ENCODE measurements around the gene ANKRD44. TPM values are rescaled to one million over a fixed set of nuclear protein-coding genes. Genes with fewer than 3 reads are reported as not detected.

ANKRD44 gene
- total RNA-seq, 2 donors from 2014 or later = 57.8 to 93.4 TPM

GRCh38 chr2:196944570-196944969 is 366.0 kb downstream of the ANKRD44 start:
- Histone ChIP-seq H3K27me3 (replicated peaks; ENCODE audit: insufficient read depth) (no peaks in the 10 kb centered on the region), H3K4me3 (no peak overlapping the region), H3K36me3 (no peaks in the 10 kb centered on the region), H3K4me1 (ENCODE audit: control insufficient read depth in 1 of 2, low read depth in 2 of 2) (no peaks in the 10 kb centered on the region), H3K9me3 (no peaks in the 10 kb centered on the region), H3K27ac (no peak overlapping the region)
- no peak for DNase-seq (ENCODE audit: low spot score)
- TF ChIP-seq CTCF (IDR thresholded peaks at IDR 0.05) = no peak
- ATAC-seq (ENCODE audit: insufficient number of reproducible peaks, low FRiP score, low read depth) = no peak

GRCh38 chr2:196941398-196942078 is 369.0 kb downstream of the ANKRD44 start:
- Histone ChIP-seq H3K27me3 (replicated peaks; ENCODE audit: insufficient read depth) (no peaks in the 10 kb centered on the region), H3K4me3 (no peak overlapping the region), H3K9me3 (no peaks in the 10 kb centered on the region), H3K36me3 (no peaks in the 10 kb centered on the region), H3K27ac (no peak overlapping the region), H3K4me1 (ENCODE audit: control insufficient read depth in 1 of 2, low read depth in 2 of 2) (no peaks in the 10 kb centered on the region)
- ATAC-seq (ENCODE audit: insufficient number of reproducible peaks, low FRiP score, low read depth) (no peak), DNase-seq (ENCODE audit: low spot score) (no peak)
- no peak for TF ChIP-seq CTCF (IDR thresholded peaks at IDR 0.05)

DNA sequence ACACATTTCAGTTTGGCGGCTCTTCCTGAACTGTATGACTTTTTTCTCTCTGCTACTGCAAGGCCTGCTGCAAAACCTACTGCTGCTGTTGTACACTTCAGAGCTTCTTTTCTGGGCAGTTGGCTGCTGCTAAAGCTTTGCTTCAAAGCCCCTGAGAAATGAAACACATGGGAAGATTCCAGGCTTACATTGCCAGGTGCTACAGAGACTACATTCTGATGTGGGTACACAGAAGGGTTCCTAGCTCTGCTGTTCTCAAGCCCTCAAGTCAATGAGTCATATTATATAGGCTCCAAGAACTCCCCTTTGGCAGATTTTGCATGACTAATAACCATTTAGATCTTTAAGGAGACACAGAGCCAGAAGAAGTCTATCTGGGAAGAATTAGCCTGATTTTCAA is 371.2 kb downstream of the ANKRD44 start:
- ATAC-seq (ENCODE audit: insufficient number of reproducible peaks, low FRiP score, low read depth) = no peak
- no peaks in the 10 kb centered on the region for H3K9me3 ChIP-seq
- DNase-seq (ENCODE audit: low spot score) = no peak
- TF ChIP-seq CTCF (IDR thresholded peaks at IDR 0.05) = no peak
- no peak overlapping the region for H3K27ac ChIP-seq
- no peaks in the 10 kb centered on the region for H3K4me1 ChIP-seq (ENCODE audit: control insufficient read depth in 1 of 2, low read depth in 2 of 2)
- H3K27me3 ChIP-seq (replicated peaks; ENCODE audit: insufficient read depth) = no peaks in the 10 kb centered on the region
- H3K36me3 ChIP-seq = no peaks in the 10 kb centered on the region
- no peak overlapping the region for H3K4me3 ChIP-seq

Other genes with a start within 250 kb of the ANKRD44 start
- 100 to 1,000 TPM; 259 to 506 TPM for gene SF3B1, start 124.2 kb upstream of the ANKRD44 start, total RNA-seq
- gene COQ10B, start 142.8 kb upstream of the ANKRD44 start, total RNA-seq = 10 to 100 TPM; 41.6 to 42.8 TPM
- gene HSPD1, start 189.1 kb upstream of the ANKRD44 start, total RNA-seq = 100 to 1,000 TPM in 1 of 2 donors, 10 to 100 TPM in 1; 48.9 to 121 TPM
- 10 to 100 TPM; 26.3 to 45.0 TPM for gene HSPE1, start 189.6 kb upstream of the ANKRD44 start, total RNA-seq
- gene MOB4, start 205.3 kb upstream of the ANKRD44 start, total RNA-seq = 10 to 100 TPM; 17.5 to 27.2 TPM